Limb (tissue), 2 donors: ENCODE data around the gene KBTBD13.
"Not testable (repeated sequence)": the region's sequence is repeated elsewhere in the genome, so short reads cannot be mapped to it uniquely, and the experiment has no call there.

Experiments used
- DNase-seq, 2 donors: peaks; one replicate each; pipeline ENCODE4 v3.0.0-alpha.2; 2016; ENCODE audit errors: extremely low spot score in 2 of 2

Gene KBTBD13

GRCh38 chr15:65087873-65088642 is 11.5 kb downstream of the KBTBD13 start:
- no peak for DNase-seq

DNA sequence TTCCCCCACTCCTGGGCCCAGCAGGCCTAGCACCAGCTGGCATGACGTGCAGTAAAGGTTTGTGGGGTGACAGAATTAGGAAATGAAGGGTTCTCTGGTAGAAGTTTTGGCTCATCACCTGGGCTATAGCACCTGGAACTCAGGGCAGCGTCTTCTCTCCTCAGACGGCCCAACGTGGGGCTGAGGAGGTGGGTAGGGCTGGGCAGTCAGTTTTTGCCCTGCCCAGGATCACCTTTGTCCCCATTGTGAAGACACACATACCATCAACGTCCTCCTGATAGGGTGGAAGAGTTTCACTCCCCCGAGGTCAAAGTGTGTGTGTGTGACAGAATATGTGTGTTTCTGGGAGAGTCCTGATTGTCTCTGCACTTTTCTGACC is 12.1 kb downstream of the KBTBD13 start:
- no peak for DNase-seq

DNA sequence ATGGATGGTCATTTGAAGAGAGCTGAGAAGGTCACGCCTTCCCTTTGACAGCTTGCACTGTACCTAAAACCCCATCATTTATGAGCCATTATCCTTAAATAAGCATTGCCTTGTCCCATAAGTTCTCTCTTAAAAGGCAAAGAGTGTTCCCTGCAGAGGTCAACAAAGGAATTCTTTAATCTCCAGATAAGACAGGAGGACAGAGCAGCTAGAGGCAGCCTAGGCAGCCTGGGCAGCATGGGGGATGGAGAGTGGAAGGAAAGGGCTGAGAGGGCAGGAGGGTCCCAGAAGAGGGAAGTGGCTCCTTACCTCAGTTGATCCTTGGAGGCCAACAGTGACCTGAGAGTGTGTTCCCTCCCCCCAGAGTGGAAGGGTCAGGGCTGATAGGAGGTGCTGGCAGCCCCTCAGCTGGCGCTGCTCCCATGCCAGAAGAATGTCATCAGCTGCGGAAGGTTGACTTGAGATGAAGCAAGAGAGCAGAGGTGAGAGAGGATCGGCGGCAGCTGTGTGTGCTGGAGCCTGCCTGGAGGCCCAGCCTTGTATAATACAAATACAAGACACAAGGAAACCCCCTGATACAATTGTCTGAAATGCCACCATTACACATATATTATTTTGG is 12.8 kb downstream of the KBTBD13 start:
- no peak for DNase-seq

- DNase-seq: no peak
Measured at GRCh38 chr15:65091946-65092770, 15.6 kb downstream of the KBTBD13 start.

DNA sequence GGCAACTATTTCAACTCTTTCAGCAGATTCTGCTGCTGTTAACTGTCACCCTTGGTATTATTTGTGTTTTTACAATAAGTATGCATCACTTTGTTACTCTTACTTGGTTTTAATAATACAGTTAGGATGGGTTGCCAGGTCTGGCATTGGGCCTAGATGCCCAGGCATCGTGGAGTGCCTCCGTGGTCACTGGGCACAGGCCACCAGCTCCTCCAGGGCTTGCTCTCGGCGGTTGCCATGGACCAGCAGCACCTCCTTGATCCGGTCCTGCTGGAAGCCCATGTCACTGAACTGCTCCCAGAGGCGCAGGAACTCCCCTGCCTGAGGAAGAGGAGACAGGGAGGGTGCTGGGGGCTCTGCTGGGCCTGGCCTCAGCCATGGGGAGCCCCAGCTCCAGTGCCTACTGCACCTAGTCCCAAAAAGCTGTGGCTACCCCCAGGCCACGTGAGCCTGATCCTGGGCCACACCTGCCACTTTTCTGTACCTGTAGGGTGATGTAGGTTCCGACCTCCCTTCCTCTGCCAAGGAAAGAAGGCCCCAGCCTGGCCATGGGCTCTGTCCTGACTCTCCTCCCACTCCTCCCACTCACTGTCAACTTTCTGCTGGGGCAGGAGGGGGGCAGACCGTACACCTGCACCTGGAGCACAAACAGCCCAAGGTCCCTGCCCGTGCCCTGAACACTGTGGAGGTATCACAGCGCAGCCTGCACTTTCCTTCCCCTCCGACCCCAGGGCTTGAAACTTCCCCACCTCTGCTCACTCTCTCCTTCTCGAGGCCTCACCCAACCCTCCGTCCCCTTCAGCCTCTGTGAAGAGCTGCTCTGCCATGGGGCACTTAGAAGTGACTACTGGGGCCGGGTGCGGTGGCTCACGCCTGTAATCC is 16.6 kb downstream of the KBTBD13 start:
- no peak for DNase-seq

GRCh38 chr15:65093793-65094170 is 17.2 kb downstream of the KBTBD13 start:
- not testable (repeated sequence) for DNase-seq

GRCh38 chr15:65094294-65094995 is 17.9 kb downstream of the KBTBD13 start:
- no peak for DNase-seq

GRCh38 chr15:65095011-65095746 is 18.6 kb downstream of the KBTBD13 start:
- no peak for DNase-seq

DNA sequence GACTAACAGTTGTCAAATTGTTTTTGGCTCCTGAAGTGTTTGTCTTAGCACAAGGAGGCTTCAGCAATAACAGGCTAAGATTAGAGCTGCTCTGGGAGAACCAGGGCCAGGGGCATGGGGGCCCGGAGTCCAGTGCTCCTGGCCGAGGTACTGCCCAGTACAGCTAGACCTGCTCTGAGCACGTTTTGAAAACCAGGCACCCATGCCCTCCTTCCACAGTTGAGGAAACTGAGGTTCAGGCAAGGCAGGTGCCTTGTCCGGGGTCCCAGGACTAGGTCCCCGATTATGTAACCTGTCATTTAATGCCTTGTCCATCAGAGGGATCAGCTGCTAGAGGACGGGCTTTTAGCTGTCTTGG is 19.2 kb downstream of the KBTBD13 start:
- no peak for DNase-seq

DNA sequence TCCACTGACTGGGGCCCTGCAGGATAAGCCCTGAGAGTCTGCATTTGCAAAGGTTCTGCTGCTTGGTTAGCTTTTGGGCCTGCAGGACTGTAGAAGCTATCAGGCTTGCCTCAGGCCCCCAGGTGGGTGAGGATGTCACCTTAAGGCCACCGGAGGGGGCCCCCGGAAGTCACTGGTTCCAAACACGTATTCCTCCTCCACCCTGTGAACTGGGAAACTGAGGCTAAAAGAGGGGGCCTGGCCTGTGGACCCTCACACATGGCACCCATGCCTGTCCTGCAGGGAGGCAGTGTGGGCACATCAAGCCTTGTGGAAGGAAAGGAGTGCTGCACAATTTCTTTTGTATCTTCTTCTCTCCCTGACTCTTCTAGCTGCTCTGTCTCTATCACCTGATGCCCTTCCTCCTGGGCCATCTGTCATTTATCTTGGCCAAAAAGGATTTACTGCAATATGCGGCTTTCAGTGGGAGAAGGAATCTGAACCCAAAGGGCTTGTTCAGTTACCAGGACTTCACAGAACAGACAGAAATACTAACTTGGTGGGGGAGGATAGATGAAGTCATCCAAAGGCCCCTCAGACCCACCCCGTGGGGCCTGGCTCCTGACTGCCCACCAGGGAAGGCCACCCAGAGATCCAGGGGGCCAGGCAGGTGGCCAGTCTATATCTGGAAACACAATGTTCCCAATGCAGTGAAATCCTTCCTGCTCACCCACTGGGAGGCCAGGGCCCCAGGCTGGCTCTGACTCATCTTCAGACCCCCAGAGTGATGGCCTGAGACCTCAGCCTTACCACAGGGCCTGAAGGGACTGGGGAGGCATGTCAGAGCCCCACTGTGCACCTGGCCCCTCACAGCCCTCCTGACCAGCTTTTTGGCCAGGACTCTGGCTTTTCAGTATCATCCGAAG is 20.2 kb downstream of the KBTBD13 start:
- no peak for DNase-seq

- no peak for DNase-seq
Measured at GRCh38 chr15:65097651-65098263, 21.2 kb downstream of the KBTBD13 start.

GRCh38 chr15:65099336-65099735 is 22.8 kb downstream of the KBTBD13 start:
- peak in 1 of 2 donors; percentile 22 for DNase-seq

GRCh38 chr15:65099801-65100200 is 23.3 kb downstream of the KBTBD13 start:
- DNase-seq: not testable (repeated sequence)

DNA sequence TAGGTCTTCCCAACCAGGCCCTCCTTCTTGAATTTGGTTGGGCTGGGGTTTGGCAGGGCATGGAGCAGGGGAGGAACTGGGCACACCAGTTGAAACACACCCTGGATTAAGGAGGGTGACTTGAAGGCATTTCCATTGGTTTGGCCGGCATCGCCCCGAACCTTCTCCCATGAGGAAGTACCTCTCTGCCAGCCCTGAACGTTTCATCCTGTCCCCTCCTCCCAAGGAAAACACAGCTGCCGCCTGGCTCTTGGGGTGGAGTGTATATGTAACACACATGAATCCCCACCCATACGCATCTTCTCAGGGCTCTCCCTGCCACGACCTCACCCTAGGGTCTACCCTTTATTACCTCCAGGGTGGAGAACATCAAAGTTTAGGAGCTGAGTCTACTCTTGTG is 23.9 kb downstream of the KBTBD13 start:
- DNase-seq: no peak

DNA sequence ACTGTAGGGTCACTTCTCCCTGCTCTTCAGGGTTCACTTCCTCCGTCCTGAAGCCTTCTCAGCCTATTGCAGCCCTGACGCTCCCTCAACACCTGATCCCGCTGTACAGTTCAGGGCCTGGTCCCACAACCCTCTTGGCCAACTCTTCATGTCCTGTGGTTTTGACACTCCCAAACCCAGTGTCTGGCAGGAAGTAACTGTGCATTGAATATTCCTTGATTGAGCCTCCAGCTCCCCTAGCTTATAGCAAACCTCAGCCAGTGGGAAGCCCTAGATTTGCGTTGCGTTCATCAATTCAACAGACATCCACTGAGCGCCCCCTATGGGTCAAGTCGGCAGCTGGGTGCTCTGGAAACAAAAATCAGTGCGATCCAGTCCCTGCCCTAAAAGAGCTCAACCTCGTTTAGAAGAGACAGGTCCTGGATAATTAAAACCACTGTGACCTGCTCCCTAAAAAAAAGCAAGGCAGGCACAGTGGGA is 24.9 kb downstream of the KBTBD13 start:
- peak; percentile 71 to 89 for DNase-seq

GRCh38 chr15:65101891-65102708 is 25.6 kb downstream of the KBTBD13 start:
- DNase-seq: peak in 1 of 2 donors; percentile 42

- no peak for DNase-seq
Measured at GRCh38 chr15:65102912-65103311, 26.4 kb downstream of the KBTBD13 start.

- DNase-seq: no peak
Measured at GRCh38 chr15:65105038-65105437, 28.5 kb downstream of the KBTBD13 start.
